GM20000 (cell line): ENCODE data around the gene RNF186.

ENCODE experiments used
- DNase-seq: peaks from one replicate; pipeline ENCODE4 v3.0.0; 2012; ENCODE audit warnings: low spot score
- TF ChIP-seq, protein P1 (sequence below): IDR thresholded peaks from 2 replicates; pipeline ENCODE4 v1.5.1; 2012; ENCODE audit warnings: mild to moderate bottlenecking, control low read depth; ENCODE audit errors: extremely low read depth, missing control alignments

RNF186 gene

DNA sequence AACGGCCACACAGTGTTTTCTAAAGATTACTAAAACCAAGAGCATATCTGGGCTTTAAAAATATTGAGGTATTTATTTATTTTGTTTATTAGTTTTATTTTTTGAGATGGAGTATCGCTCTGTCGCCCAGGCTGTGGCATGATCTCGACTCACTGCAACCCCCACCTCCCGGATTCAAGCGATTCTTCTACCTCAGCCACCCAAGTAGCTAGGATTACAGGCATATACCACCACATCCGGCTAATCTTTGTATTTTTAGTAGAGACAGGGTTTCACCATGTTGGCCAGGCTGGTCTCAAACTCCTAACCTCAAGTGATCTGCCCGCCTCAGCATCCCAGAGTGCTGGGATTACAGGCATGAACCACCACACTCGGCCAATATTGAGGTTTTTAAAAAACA is 39.3 kb downstream of the RNF186 start:
- TF ChIP-seq, protein P1, sequence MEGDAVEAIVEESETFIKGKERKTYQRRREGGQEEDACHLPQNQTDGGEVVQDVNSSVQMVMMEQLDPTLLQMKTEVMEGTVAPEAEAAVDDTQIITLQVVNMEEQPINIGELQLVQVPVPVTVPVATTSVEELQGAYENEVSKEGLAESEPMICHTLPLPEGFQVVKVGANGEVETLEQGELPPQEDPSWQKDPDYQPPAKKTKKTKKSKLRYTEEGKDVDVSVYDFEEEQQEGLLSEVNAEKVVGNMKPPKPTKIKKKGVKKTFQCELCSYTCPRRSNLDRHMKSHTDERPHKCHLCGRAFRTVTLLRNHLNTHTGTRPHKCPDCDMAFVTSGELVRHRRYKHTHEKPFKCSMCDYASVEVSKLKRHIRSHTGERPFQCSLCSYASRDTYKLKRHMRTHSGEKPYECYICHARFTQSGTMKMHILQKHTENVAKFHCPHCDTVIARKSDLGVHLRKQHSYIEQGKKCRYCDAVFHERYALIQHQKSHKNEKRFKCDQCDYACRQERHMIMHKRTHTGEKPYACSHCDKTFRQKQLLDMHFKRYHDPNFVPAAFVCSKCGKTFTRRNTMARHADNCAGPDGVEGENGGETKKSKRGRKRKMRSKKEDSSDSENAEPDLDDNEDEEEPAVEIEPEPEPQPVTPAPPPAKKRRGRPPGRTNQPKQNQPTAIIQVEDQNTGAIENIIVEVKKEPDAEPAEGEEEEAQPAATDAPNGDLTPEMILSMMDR: no peak
- no peak for DNase-seq

- TF ChIP-seq, protein P1: no peak
- no peak for DNase-seq
These were observed 39.8 kb downstream of the RNF186 start for GRCh38 chr1:19775317-19775716.

- no peak for DNase-seq
- TF ChIP-seq, protein P1: no peak
These were observed 40.8 kb downstream of the RNF186 start for GRCh38 chr1:19774180-19774785.

GRCh38 chr1:19773485-19773884 is 41.6 kb downstream of the RNF186 start:
- DNase-seq: no peak
- TF ChIP-seq, protein P1: no peak

GRCh38 chr1:19772053-19772452 is 43.0 kb downstream of the RNF186 start:
- no peak for DNase-seq
- TF ChIP-seq, protein P1: no peak

DNA sequence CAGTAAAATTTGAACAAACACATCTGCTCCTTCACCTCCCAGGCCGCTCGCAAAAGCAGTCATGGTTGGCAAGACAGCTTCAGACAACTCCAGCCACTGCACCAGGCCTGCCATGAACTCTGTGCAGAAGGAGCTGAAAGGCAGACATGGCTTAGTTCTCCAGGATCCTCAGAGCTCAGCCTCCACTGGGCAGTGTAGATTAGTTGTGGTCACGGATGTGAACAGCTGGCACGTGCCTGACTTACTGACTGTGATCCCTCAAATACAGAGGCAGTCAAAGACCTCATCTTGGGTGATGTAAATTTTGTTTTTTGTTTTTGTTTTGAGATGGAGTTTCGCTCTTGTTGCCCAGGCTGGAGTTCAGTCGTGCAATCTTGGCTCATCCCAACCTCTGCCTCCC is 43.7 kb downstream of the RNF186 start:
- no peak for DNase-seq
- TF ChIP-seq, protein P1: no peak

DNA sequence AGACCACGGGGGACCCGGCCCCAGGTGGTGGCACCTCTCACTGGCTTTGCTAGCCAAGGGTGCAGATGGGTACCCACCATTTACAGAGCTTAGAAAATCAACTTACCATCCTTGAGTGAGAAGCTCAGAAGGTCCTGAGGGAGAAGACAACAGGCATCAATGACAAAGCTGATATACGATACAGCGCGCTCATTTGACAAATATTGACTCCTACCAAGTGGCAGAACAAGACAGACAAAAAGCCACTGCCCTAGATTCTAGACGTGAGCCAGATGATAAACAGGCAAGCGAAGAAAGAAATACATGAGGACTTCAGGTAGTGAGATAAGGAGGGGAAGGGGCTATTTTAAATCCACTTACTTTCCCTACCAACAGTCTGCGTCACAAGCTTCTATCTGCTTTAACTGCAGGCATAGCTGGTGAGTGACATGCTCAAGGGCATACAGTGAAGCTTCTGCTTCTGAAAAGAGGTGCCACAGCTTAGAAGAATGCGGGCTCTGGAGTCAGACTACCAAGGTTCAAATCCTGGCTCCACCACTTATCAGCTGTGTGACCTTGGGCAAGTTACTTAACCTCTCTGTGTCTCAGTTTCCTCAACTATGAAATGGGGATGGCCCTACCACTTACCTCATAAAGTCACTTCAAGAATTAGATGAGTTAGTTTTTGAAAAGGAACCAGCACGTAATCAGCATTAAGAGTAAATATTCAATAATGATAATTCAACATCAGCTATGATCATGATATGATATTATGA is 44.5 kb downstream of the RNF186 start:
- TF ChIP-seq, protein P1: no peak
- no peak for DNase-seq
